H1 (cell line): ENCODE measurements around the gene NDST4. TPM values are rescaled to one million over a fixed set of nuclear protein-coding genes. Genes with fewer than 3 reads are reported as not detected.

Source experiments
- CTCF ChIA-PET: fragments of 300-600 bp; sonication (Branson Sonifier 250); formaldehyde crosslinking; loops from one replicate; lab custom pipeline; 2021; ENCODE audit not compliant: partially characterized antibody; lab: Charles Lee
- POLR2A ChIA-PET: fragments of 300-600 bp; sonication (Branson Sonifier 250); formaldehyde crosslinking; loops from one replicate; lab custom pipeline; 2021; ENCODE audit warnings: inconsistent platforms; ENCODE audit not compliant: partially characterized antibody; lab: Charles Lee
- DNase-seq, 2 experiments: peaks; one replicate each; pipeline versions ENCODE4 v3.0.0 to v3.0.0-alpha.2; 2010 to 2022; ENCODE audit warnings: low spot score in 2 of 2, low read depth in 1 of 2, mixed read lengths in 1 of 2
- FAIRE-seq: peaks from 2 replicates; lab custom pipeline; 2011; peaks lifted over from hg19 to GRCh38; lab: Jason Lieb, UNC
- H2AFZ ChIP-seq: 2 replicates; pipeline ENCODE4 v1.8.1; 2012; ENCODE audit warnings: low read length, inconsistent platforms
- H2AK5ac ChIP-seq: 2 replicates; pipeline ENCODE4 v1.6.1; 2013; ENCODE audit warnings: low read depth, low read length
- H2BK120ac ChIP-seq: replicated peaks from 2 replicates; pipeline ENCODE3; 2013; ENCODE audit warnings: low read depth, low read length, inconsistent platforms
- H2BK12ac ChIP-seq: 2 replicates; pipeline ENCODE4 v1.6.1; 2013; ENCODE audit warnings: low read depth, low read length
- H2BK15ac ChIP-seq: 2 replicates; pipeline ENCODE4 v1.6.1; 2013; ENCODE audit warnings: low read length
- H2BK20ac ChIP-seq: 2 replicates; pipeline ENCODE4 v1.6.1; 2013; ENCODE audit warnings: low read length
- H2BK5ac ChIP-seq: 2 replicates; pipeline ENCODE4 v1.6.1; 2013; ENCODE audit warnings: low read depth, low read length
- H3K14ac ChIP-seq: 2 replicates; pipeline ENCODE4 v1.6.1; 2013; ENCODE audit warnings: inconsistent platforms; ENCODE audit not compliant: insufficient read length
- H3K18ac ChIP-seq: 2 replicates; pipeline ENCODE4 v1.6.1; 2013; ENCODE audit warnings: low read length; ENCODE audit errors: extremely low read depth
- H3K23ac ChIP-seq: 2 replicates; pipeline ENCODE4 v1.6.1; 2013; ENCODE audit warnings: inconsistent platforms; ENCODE audit not compliant: insufficient read length
- H3K23me2 ChIP-seq: 2 replicates; pipeline ENCODE4 v1.6.1; 2013; ENCODE audit warnings: low read depth, low read length
- H3K27ac ChIP-seq: 2 replicates; pipeline ENCODE4 v1.6.1; 2011; ENCODE audit warnings: low read depth, low read length, inconsistent platforms
- H3K27me3 ChIP-seq, 4 experiments: replicated peaks in 1 of 4; 1 replicate in 1 of 4; 2 replicates in 3 of 4; pipeline versions ENCODE4 v1.6.1 to v1.8.1; 2011 to 2013; ENCODE audit warnings: low read length in 3 of 4, mild to moderate bottlenecking in 3 of 4, inconsistent platforms in 2 of 4, mixed read lengths in 2 of 4, moderate library complexity in 1 of 4; ENCODE audit not compliant: control insufficient read depth in 3 of 4, insufficient read depth in 3 of 4; ENCODE audit errors: extremely low read depth in 1 of 4
- H3K36me3 ChIP-seq, 4 experiments: 2 replicates each; pipeline versions ENCODE4 v1.6.1 to v1.8.1; 2011 to 2013; ENCODE audit warnings: mild to moderate bottlenecking in 4 of 4, low read length in 3 of 4, moderate library complexity in 2 of 4, control low read depth in 1 of 4, inconsistent platforms in 1 of 4; ENCODE audit not compliant: insufficient read depth in 4 of 4, control insufficient read depth in 2 of 4
- H3K4ac ChIP-seq: replicated peaks from 2 replicates; pipeline ENCODE3; 2013; ENCODE audit warnings: low read length, low read depth, mixed read lengths, inconsistent platforms; ENCODE audit not compliant: insufficient read length
- H3K4me1 ChIP-seq, 4 experiments: replicated peaks in 1 of 4; 1 replicate in 1 of 4; 2 replicates in 3 of 4; pipeline versions ENCODE4 v1.6.1 to v1.8.1; 2011 to 2013; ENCODE audit warnings: low read length in 3 of 4, inconsistent platforms in 2 of 4, mixed read lengths in 1 of 4; ENCODE audit not compliant: insufficient read depth in 4 of 4, control insufficient read depth in 3 of 4
- H3K4me2 ChIP-seq, 2 experiments: 2 replicates each; pipeline versions ENCODE4 v1.6.1 to v1.8.1; 2011 to 2013; ENCODE audit warnings: low read depth in 2 of 2, low read length in 2 of 2, control low read depth in 1 of 2, inconsistent platforms in 1 of 2, mild to moderate bottlenecking in 1 of 2; ENCODE audit not compliant: insufficient read depth in 1 of 2
- H3K4me3 ChIP-seq, 4 experiments: fragments of 200-600, 300-600 bp in 1 of 4; sonication (generic), shearing (Covaris generic), sonication (Bioruptor Twin) in 1 of 4; 2 replicates each; pipeline versions ENCODE4 v1.5.1 to v1.8.1; 2011 to 2016; ENCODE audit warnings: low read length in 4 of 4, low read depth in 3 of 4, control low read depth in 2 of 4, inconsistent platforms in 2 of 4, mild to moderate bottlenecking in 2 of 4, mixed read lengths in 1 of 4, moderate library complexity in 1 of 4; ENCODE audit not compliant: insufficient read depth in 2 of 4; ENCODE audit errors: extremely low read depth in 1 of 4
- H3K56ac ChIP-seq: replicated peaks from 2 replicates; pipeline ENCODE3; 2013; ENCODE audit warnings: low read depth, mild to moderate bottlenecking, mixed read lengths, low read length, inconsistent platforms; ENCODE audit not compliant: insufficient read length
- H3K79me1 ChIP-seq: 2 replicates; pipeline ENCODE4 v1.6.1; 2013; ENCODE audit warnings: low read depth, low read length, control low read depth
- H3K79me2 ChIP-seq, 2 experiments: 2 replicates each; pipeline versions ENCODE4 v1.6.1 to v1.8.1; 2012 to 2013; ENCODE audit warnings: low read length in 2 of 2, mild to moderate bottlenecking in 2 of 2, inconsistent platforms in 1 of 2; ENCODE audit not compliant: insufficient read depth in 2 of 2, control insufficient read depth in 1 of 2
- H3K9ac ChIP-seq, 4 experiments: replicated peaks in 1 of 4; 1 replicate in 1 of 4; 2 replicates in 3 of 4; pipeline versions ENCODE4 v1.6.1 to v1.8.1; 2011 to 2013; ENCODE audit warnings: low read depth in 3 of 4, low read length in 3 of 4, control low read depth in 2 of 4, mild to moderate bottlenecking in 2 of 4, moderate library complexity in 2 of 4, inconsistent platforms in 1 of 4; ENCODE audit errors: extremely low read depth in 1 of 4
- H3K9me3 ChIP-seq, 2 experiments: 2 replicates each; pipeline versions ENCODE4 v1.6.1 to v1.8.1; 2012 to 2013; ENCODE audit warnings: mild to moderate bottlenecking in 2 of 2, moderate library complexity in 2 of 2, control low read depth in 1 of 2, inconsistent platforms in 1 of 2, low read depth in 1 of 2, low read length in 1 of 2, mixed read lengths in 1 of 2; ENCODE audit not compliant: insufficient read depth in 2 of 2
- H4K20me1 ChIP-seq, 2 experiments: replicated peaks in 1 of 2; 2 replicates each; pipeline versions ENCODE3 to v1.8.1; 2011 to 2013; ENCODE audit warnings: inconsistent platforms in 2 of 2, low read length in 2 of 2, mild to moderate bottlenecking in 1 of 2; ENCODE audit not compliant: insufficient read depth in 2 of 2, control insufficient read depth in 1 of 2
- H4K5ac ChIP-seq: 2 replicates; pipeline ENCODE4 v1.6.1; 2013; ENCODE audit warnings: low read length, low read depth, mixed read lengths, inconsistent platforms; ENCODE audit not compliant: insufficient read length
- H4K8ac ChIP-seq: 2 replicates; pipeline ENCODE4 v1.8.0; 2013; ENCODE audit warnings: mild to moderate bottlenecking, moderate library complexity, low read length, inconsistent platforms; ENCODE audit not compliant: insufficient read depth; ENCODE audit errors: extremely low read depth
- H4K91ac ChIP-seq: replicated peaks from 2 replicates; pipeline ENCODE3; 2013; ENCODE audit warnings: low read length, mixed read lengths, inconsistent platforms; ENCODE audit not compliant: insufficient read length
- BCL11A ChIP-seq, 2 experiments: IDR thresholded peaks; one replicate each; pipeline ENCODE4 v1.6.1; 2011; ENCODE audit warnings: low read depth in 2 of 2, low read length in 2 of 2, mild to moderate bottlenecking in 2 of 2
- CEBPB ChIP-seq: IDR thresholded peaks from 2 replicates; pipeline ENCODE4 v1.6.1; 2012; ENCODE audit warnings: low read depth, low read length
- EGR1 ChIP-seq: IDR thresholded peaks from 2 replicates; pipeline ENCODE4 v1.6.1; 2011; ENCODE audit warnings: low read depth, low read length, borderline replicate concordance
- FOSL1 ChIP-seq: IDR thresholded peaks from 2 replicates; pipeline ENCODE4 v1.6.1; 2011; ENCODE audit warnings: mild to moderate bottlenecking, low read depth, low read length, moderate library complexity; ENCODE audit not compliant: insufficient read depth
- HDAC6 ChIP-seq: IDR thresholded peaks from one replicate; pipeline ENCODE4 v1.7.1; 2012; ENCODE audit warnings: low read depth, mild to moderate bottlenecking, inconsistent platforms, low read length, moderate library complexity
- RXRA ChIP-seq: IDR thresholded peaks from 2 replicates; pipeline ENCODE4 v1.6.1; 2011; ENCODE audit warnings: low read depth, mild to moderate bottlenecking, low read length, moderate library complexity; ENCODE audit not compliant: insufficient read depth
- YY1 ChIP-seq: IDR thresholded peaks from 2 replicates; pipeline ENCODE4 v1.6.1; 2011; ENCODE audit warnings: low read depth, mild to moderate bottlenecking, low read length
- ZNF274 ChIP-seq: IDR thresholded peaks from 2 replicates; pipeline ENCODE4 v1.7.0; 2012; ENCODE audit warnings: low read length, borderline replicate concordance; ENCODE audit errors: extremely low read depth
- polyA plus RNA-seq, 7 experiments: library from polyadenylated mRNA; depleted of rRNA in 3 of 7; stranded (reverse) in 5 of 7; unstranded in 2 of 7; fragments of >200 nt in 5 of 7; fragments of 200-250 nt in 2 of 7; gene quantifications; 1 replicate in 5 of 7; 2 replicates in 1 of 7; 4 replicates in 1 of 7; pipeline versions ENCODE4 v1.2.1 to v1.2.3, GENCODE V29; 2011 to 2013; ENCODE audit warnings: missing spikeins in 2 of 7, mixed read lengths in 2 of 7
- total RNA-seq: library from RNA; stranded (reverse); fragmentation: NEBNext Ultra II Directional; extraction: Animal tissue kit (Norgen Biotek cat#: 25700); gene quantifications from 2 replicates; pipeline ENCODE4 v1.2.1, GENCODE V29; 2021
- TF ChIP-seq, protein P1 (sequence below): IDR thresholded peaks from 2 replicates; pipeline ENCODE4 v1.6.1; 2012; ENCODE audit warnings: low read length, inconsistent platforms

Gene NDST4
- total and polyA plus RNA-seq, 2 of the 8 experiments (the other 6 are each of a cell fraction or from before 2014, with no cell fraction given) = 0.02 TPM; not detected in 1

DNA sequence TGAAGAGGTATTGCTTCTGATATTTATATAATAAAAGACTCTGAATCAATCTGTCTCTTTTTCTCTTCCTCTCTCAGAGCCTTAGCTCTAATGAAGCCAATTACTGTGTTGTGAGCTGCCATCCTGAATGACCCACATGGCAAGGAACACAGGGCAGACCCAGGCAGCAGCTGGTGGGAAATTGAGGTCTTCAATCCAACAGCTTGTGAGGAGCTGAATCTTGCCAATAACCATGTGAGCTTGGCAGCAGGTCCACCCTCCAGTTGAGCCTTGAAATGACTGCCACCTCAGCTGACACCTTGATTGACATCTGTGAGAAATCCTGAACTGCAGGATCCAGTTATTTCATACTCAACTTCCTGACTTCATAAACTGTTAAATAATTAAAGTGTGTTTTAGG lies 149.4 kb downstream of the NDST4 start:
- 0 out of 4 replicates have a peak, but pooled peaks cover 0 to 3% of the 10 kb centered on the region in 2 experiments for H3K9me3 ChIP-seq
- no peak overlapping the region for H3K23ac ChIP-seq
- no peak overlapping the region for H3K4me3 ChIP-seq
- H2BK5ac ChIP-seq = no peak overlapping the region
- H4K20me1 ChIP-seq = no peaks in the 10 kb centered on the region
- H3K79me2 ChIP-seq = no peaks in the 10 kb centered on the region
- no peak overlapping the region for H2BK12ac ChIP-seq
- no peak overlapping the region for H4K5ac ChIP-seq
- no peaks in the 10 kb centered on the region for H3K27me3 ChIP-seq
- no peak overlapping the region for H2AK5ac ChIP-seq
- H3K79me1 ChIP-seq = no peaks in the 10 kb centered on the region
- no peak overlapping the region for H3K27ac ChIP-seq
- TF ChIP-seq, protein P1, sequence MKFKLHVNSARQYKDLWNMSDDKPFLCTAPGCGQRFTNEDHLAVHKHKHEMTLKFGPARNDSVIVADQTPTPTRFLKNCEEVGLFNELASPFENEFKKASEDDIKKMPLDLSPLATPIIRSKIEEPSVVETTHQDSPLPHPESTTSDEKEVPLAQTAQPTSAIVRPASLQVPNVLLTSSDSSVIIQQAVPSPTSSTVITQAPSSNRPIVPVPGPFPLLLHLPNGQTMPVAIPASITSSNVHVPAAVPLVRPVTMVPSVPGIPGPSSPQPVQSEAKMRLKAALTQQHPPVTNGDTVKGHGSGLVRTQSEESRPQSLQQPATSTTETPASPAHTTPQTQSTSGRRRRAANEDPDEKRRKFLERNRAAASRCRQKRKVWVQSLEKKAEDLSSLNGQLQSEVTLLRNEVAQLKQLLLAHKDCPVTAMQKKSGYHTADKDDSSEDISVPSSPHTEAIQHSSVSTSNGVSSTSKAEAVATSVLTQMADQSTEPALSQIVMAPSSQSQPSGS = no peak
- no peak for TF ChIP-seq CEBPB
- TF ChIP-seq RXRA = no peak
- TF ChIP-seq BCL11A (IDR thresholded peaks at IDR 0.05; ENCODE audit: low read depth in 2 of 2, low read length in 2 of 2) = no peak
- TF ChIP-seq YY1 = no peak
- TF ChIP-seq FOSL1 = no peak
- TF ChIP-seq HDAC6 = no peak
- TF ChIP-seq ZNF274 = no peak
- TF ChIP-seq EGR1 = no peak
- H3K14ac ChIP-seq = no peak overlapping the region
- no peak overlapping the region for H2BK20ac ChIP-seq
- no peak overlapping the region for H2AFZ ChIP-seq
- H2BK15ac ChIP-seq = no peak overlapping the region
- H3K56ac ChIP-seq = no peak overlapping the region
- no peak overlapping the region for H3K18ac ChIP-seq
- CTCF ChIA-PET = interaction anchor here (0.8 kb wide), 1 partner anchor 7 kb away, joined by 3 read pairs; no protein-coding TSS in a partner anchor
- no peaks in the 10 kb centered on the region for H3K23me2 ChIP-seq
- POLR2A ChIA-PET = no interaction called here
- no peak overlapping the region for H3K4me2 ChIP-seq
- no peak for FAIRE-seq
- no peak for DNase-seq
- no peak overlapping the region for H4K91ac ChIP-seq
- H2BK120ac ChIP-seq = no peak overlapping the region
- H4K8ac ChIP-seq = no peak overlapping the region
- H3K4ac ChIP-seq = no peak overlapping the region
- H3K36me3 ChIP-seq = no peaks in the 10 kb centered on the region
- no peaks in the 10 kb centered on the region for H3K4me1 ChIP-seq
- H3K9ac ChIP-seq = no peak overlapping the region
